T-cell (primary cell): ENCODE measurements around the gene FREM3. TPM values are rescaled to one million over a fixed set of nuclear protein-coding genes. Genes with fewer than 3 reads are reported as not detected.

Source experiments
- ATAC-seq, 4 experiments: fragments of 200-7000 bp in 3 of 4; fragments of 150-1000 bp in 1 of 4; cut with Tn5 transposase; replicated peaks in 1 of 4; 1 replicate in 3 of 4; 2 replicates in 1 of 4; pipeline ENCODE4 v1.10.0; 2021; ENCODE audit warnings: moderate library complexity in 3 of 4, mild to moderate bottlenecking in 2 of 4, moderate number of reproducible peaks in 1 of 4
- CTCF ChIA-PET, 2 donors: fragments of 300-600 bp; sonication (Branson Sonifier 250); formaldehyde crosslinking; loops; one replicate each; lab custom pipeline; 2022; ENCODE audit warnings: antibody characterized with exemption in 2 of 2; lab: Charles Lee
- POLR2A ChIA-PET, 2 donors: fragments of 300-600 bp; sonication (Branson Sonifier 250); formaldehyde crosslinking; loops; one replicate each; lab custom pipeline; 2022; ENCODE audit warnings: antibody characterized with exemption in 2 of 2; lab: Charles Lee
- DNase-seq, 35 experiments: peaks; one replicate each; pipeline versions ENCODE4 v3.0.0 to v3.0.0-alpha.2; 2013 to 2023
- H3K27ac ChIP-seq: one replicate; pipeline ENCODE4 v1.5.1; 2013; ENCODE audit warnings: low read length
- H3K27me3 ChIP-seq, 2 experiments: replicated peaks in 1 of 2; 1 replicate in 1 of 2; 2 replicates in 1 of 2; pipeline versions ENCODE4 v1.6.1 to v1.7.0; 2013; ENCODE audit warnings: low read length in 1 of 2, mixed read lengths in 1 of 2; ENCODE audit not compliant: control insufficient read depth in 2 of 2, insufficient read depth in 2 of 2; ENCODE audit errors: extremely low read depth in 1 of 2
- H3K36me3 ChIP-seq, 2 donors: 1 replicate in 1 of 2; 2 replicates in 1 of 2; pipeline versions ENCODE4 v1.6.1 to v1.7.0; 2013; ENCODE audit warnings: low read length in 1 of 2; ENCODE audit not compliant: control insufficient read depth in 2 of 2, insufficient read depth in 1 of 2; ENCODE audit errors: extremely low read depth in 1 of 2
- H3K4me1 ChIP-seq, 2 experiments: 1 replicate in 1 of 2; 2 replicates in 1 of 2; pipeline versions ENCODE4 v1.6.1 to v1.7.0; 2013; ENCODE audit warnings: low read length in 2 of 2, mixed read lengths in 1 of 2; ENCODE audit not compliant: insufficient read depth in 2 of 2, control insufficient read depth in 1 of 2; ENCODE audit errors: extremely low read depth in 1 of 2
- H3K4me3 ChIP-seq, 2 donors: 1 replicate in 1 of 2; 2 replicates in 1 of 2; pipeline versions ENCODE4 v1.5.1 to v1.7.0; 2013; ENCODE audit warnings: mild to moderate bottlenecking in 2 of 2, low read length in 1 of 2, moderate library complexity in 1 of 2; ENCODE audit not compliant: control insufficient read depth in 1 of 2; ENCODE audit errors: extremely low read depth in 1 of 2
- H3K9me3 ChIP-seq: 2 replicates; pipeline ENCODE4 v1.7.0; 2013
- H3K27ac Mint-ChIP-seq, 2 donors: one replicate each; pipeline ENCODE4 v1.8.0; 2020 to 2021; ENCODE audit warnings: mild to moderate bottlenecking in 2 of 2, mixed read lengths in 2 of 2
- H3K27me3 Mint-ChIP-seq, 2 donors: one replicate each; pipeline ENCODE4 v1.8.0; 2021 to 2022; ENCODE audit warnings: mixed read lengths in 2 of 2
- H3K36me3 Mint-ChIP-seq: one replicate; pipeline ENCODE4 v1.8.0; 2021; ENCODE audit warnings: mixed read lengths
- H3K4me1 Mint-ChIP-seq, 3 donors: one replicate each; pipeline ENCODE4 v1.8.0; 2020 to 2022; ENCODE audit warnings: mixed read lengths in 3 of 3, mild to moderate bottlenecking in 1 of 3
- H3K4me3 Mint-ChIP-seq, 3 donors: one replicate each; pipeline ENCODE4 v1.8.0; 2020 to 2022; ENCODE audit warnings: mild to moderate bottlenecking in 3 of 3, mixed read lengths in 3 of 3, moderate library complexity in 3 of 3
- H3K9me3 Mint-ChIP-seq, 3 donors: one replicate each; pipeline ENCODE4 v1.8.0; 2020 to 2022; ENCODE audit warnings: mixed read lengths in 3 of 3
- WGBS: methylation state at CpG from one replicate; pipeline ENCODE4 v1.1.5; 2013; ENCODE audit warnings: missing lambda C conversion rate; ENCODE audit not compliant: insufficient coverage; 5-methylcytosine and 5-hydroxymethylcytosine counted together
- total RNA-seq, 35 experiments: library from RNA in 6 of 35; stranded (reverse) in 6 of 35; fragments of 120-200 nt in 1 of 35; gene quantifications; one replicate each; pipeline versions ENCODE4 v1.2.1 to v1.2.4 and lab custom pipeline; 2013 to 2026

The FREM3 gene
- total RNA-seq, 5 donors from 2014 or later (not counting 1 experiment from before 2014, with no cell fraction given) = 0.09 to 0.43 (median 0.21) TPM; not detected in 1

- no peak overlapping the region for H3K4me3 Mint-ChIP-seq
- H3K9me3 Mint-ChIP-seq = no peaks in the 10 kb centered on the region
- Histone ChIP-seq H3K4me3 (no peak overlapping the region), H3K9me3 (no peaks in the 10 kb centered on the region), H3K36me3 (no peaks in the 10 kb centered on the region), H3K27ac (no peak overlapping the region), H3K4me1 (no peaks in the 10 kb centered on the region), H3K27me3 (no peaks in the 10 kb centered on the region)
- no peak for DNase-seq
- 100% methylated on average over 1 of the region's 4 CpGs for whole genome bisulfite sequencing
- no peak for ATAC-seq
- no peaks in the 10 kb centered on the region for H3K36me3 Mint-ChIP-seq
- H3K27ac Mint-ChIP-seq = no peak overlapping the region
- H3K4me1 Mint-ChIP-seq = no peaks in the 10 kb centered on the region
- no peaks in the 10 kb centered on the region for H3K27me3 Mint-ChIP-seq
- POLR2A ChIA-PET = no interaction called here
- CTCF ChIA-PET = no interaction called here
These were observed 74.8 kb downstream of the FREM3 start for GRCh38 chr4:143625632-143626031.

- Mint-ChIP-seq H3K27me3 (no peaks in the 10 kb centered on the region), H3K4me3 (no peak overlapping the region), H3K36me3 (no peaks in the 10 kb centered on the region), H3K27ac (no peak overlapping the region), H3K9me3 (no peaks in the 10 kb centered on the region), H3K4me1 (no peaks in the 10 kb centered on the region)
- H3K36me3 ChIP-seq = no peaks in the 10 kb centered on the region
- ATAC-seq (no peak), DNase-seq (no peak)
- POLR2A ChIA-PET = no interaction called here
- H3K27me3 ChIP-seq = no peaks in the 10 kb centered on the region
- CTCF ChIA-PET = no interaction called here
- no CpG with 5 or more reads among the region's 3 CpGs for WGBS
- H3K4me3 ChIP-seq = no peak overlapping the region
- no peak overlapping the region for H3K27ac ChIP-seq
- no peaks in the 10 kb centered on the region for H3K4me1 ChIP-seq
- no peaks in the 10 kb centered on the region for H3K9me3 ChIP-seq
These were observed 76.6 kb downstream of the FREM3 start for GRCh38 chr4:143623896-143624295.

GRCh38 chr4:143618811-143619210 lies 81.7 kb downstream of the FREM3 start:
- Mint-ChIP-seq H3K27me3 (peaks cover 3 to 4% of the 10 kb centered on the region in 2 donors), H3K27ac (no peak overlapping the region), H3K4me3 (no peak overlapping the region), H3K9me3 (no peaks in the 10 kb centered on the region), H3K36me3 (no peaks in the 10 kb centered on the region), H3K4me1 (peaks cover 0 to 6% (median 0%) of the 10 kb centered on the region in 3 donors)
- H3K4me1 ChIP-seq = no peaks in the 10 kb centered on the region
- H3K9me3 ChIP-seq = no peaks in the 10 kb centered on the region
- H3K4me3 ChIP-seq = no peak overlapping the region
- WGBS = 100% methylated on average over 1 of the region's 1 CpG
- no peaks in the 10 kb centered on the region for H3K27me3 ChIP-seq
- no peak overlapping the region for H3K27ac ChIP-seq
- POLR2A ChIA-PET = no interaction called here
- no peak for ATAC-seq
- CTCF ChIA-PET = no interaction called here
- H3K36me3 ChIP-seq = no peaks in the 10 kb centered on the region
- no peak for DNase-seq

DNA sequence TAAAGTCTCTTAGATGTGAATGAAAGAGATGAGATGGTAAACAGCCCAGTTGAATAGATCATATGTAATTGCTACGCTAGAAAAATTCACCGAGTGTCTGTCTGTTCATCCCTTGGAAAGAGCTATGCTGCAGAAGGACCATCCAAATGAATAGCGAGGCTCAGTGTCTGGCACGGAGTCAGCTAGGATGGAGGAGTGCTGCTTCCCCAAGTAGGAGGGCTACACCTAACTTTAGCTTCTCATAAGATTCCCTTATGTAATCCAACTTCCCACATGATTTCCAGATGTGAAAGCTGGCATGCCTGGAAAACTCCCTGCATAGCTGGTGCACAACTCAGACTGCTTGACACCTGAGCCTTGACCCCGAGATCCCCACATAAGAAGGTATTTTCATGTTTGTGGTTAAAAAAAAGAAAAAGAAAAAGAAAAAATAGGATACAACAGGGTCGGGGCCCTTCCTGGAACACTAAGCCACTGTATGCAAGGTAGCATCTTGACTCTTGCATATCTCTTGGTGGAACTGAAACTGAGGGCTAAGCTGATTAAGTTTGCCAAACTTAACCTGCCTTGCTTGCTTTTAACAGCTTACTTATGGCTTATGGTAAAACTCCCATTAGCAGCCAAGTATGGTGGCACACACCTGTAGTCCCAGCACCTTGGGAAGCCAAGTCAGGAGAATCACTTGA lies 82.3 kb downstream of the FREM3 start:
- Histone ChIP-seq H3K9me3 (no peaks in the 10 kb centered on the region), H3K36me3 (no peaks in the 10 kb centered on the region), H3K4me1 (no peaks in the 10 kb centered on the region), H3K4me3 (no peak overlapping the region), H3K27ac (no peak overlapping the region), H3K27me3 (no peaks in the 10 kb centered on the region)
- Mint-ChIP-seq H3K9me3 (no peaks in the 10 kb centered on the region), H3K27ac (no peak overlapping the region), H3K4me1 (peaks cover 0 to 6% (median 0%) of the 10 kb centered on the region in 3 donors), H3K27me3 (peaks cover 3 to 4% of the 10 kb centered on the region in 2 donors), H3K4me3 (no peak overlapping the region), H3K36me3 (no peaks in the 10 kb centered on the region)
- ChIA-PET CTCF (no interaction called here), POLR2A (no interaction called here)
- no peak for DNase-seq
- 90% methylated on average over 3 of the region's 6 CpGs for WGBS
- ATAC-seq = no peak

DNA sequence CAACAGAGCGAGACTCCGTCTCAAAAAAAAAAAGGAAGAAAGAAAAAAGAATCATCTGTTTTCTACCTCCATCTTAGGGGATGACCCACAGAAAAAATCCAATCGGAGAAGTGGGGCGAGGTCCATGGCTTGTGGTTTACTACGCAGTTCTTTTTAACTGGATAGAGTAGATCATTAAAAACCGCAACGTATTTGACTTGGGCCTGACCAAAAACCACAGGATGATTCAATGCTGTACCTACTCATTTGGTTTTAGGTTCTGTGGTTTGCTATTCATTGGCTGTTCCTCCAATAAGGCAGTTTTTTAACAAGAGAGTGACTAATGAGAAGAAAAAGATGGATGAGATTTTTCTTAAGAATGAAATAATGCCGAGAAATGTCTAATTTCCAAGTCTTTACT lies 83.7 kb downstream of the FREM3 start:
- ATAC-seq (no peak), DNase-seq (no peak)
- Histone ChIP-seq H3K27ac (no peak overlapping the region), H3K4me1 (no peaks in the 10 kb centered on the region), H3K9me3 (no peaks in the 10 kb centered on the region), H3K4me3 (no peak overlapping the region), H3K27me3 (no peaks in the 10 kb centered on the region), H3K36me3 (no peaks in the 10 kb centered on the region)
- ChIA-PET POLR2A (no interaction called here), CTCF (no interaction called here)
- H3K9me3 Mint-ChIP-seq = no peaks in the 10 kb centered on the region
- 40% methylated on average over 1 of the region's 8 CpGs for WGBS
- H3K27me3 Mint-ChIP-seq = peaks cover 3 to 4% of the 10 kb centered on the region in 2 donors
- peaks cover 0 to 6% (median 0%) of the 10 kb centered on the region in 3 donors for H3K4me1 Mint-ChIP-seq
- no peak overlapping the region for H3K4me3 Mint-ChIP-seq
- no peak overlapping the region for H3K27ac Mint-ChIP-seq
- H3K36me3 Mint-ChIP-seq = no peaks in the 10 kb centered on the region

DNA sequence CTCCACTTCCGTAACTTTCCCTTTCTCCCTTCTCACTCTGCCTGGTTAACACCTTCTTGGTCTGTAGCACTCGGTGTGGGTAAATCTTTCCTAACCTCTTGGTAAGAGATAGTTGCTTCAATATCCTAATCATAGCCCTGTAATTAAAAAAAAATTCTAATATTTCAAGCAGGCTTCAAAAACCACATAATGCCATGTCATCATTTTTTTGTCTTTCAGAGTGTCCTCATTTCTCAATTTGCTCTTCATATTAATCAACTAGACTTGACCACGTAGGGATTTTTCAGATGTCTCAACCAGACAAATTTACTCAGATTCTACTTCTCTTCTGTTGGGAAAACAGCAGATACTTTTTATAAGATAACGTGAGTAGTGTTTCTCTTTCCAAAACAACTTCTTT lies 91.0 kb downstream of the FREM3 start:
- H3K27me3 Mint-ChIP-seq = no peaks in the 10 kb centered on the region
- no peaks in the 10 kb centered on the region for H3K27me3 ChIP-seq
- no peak overlapping the region for H3K4me3 ChIP-seq
- WGBS = no CpG with 5 or more reads among the region's 4 CpGs
- no peaks in the 10 kb centered on the region for H3K4me1 ChIP-seq
- ChIA-PET POLR2A (no interaction called here), CTCF (no interaction called here)
- no peak overlapping the region for H3K27ac ChIP-seq
- no peak overlapping the region for H3K4me3 Mint-ChIP-seq
- no peak overlapping the region for H3K27ac Mint-ChIP-seq
- no peak for ATAC-seq
- H3K9me3 Mint-ChIP-seq = peaks cover 0 to 2% (median 0%) of the 10 kb centered on the region in 3 donors
- H3K36me3 ChIP-seq = no peaks in the 10 kb centered on the region
- H3K36me3 Mint-ChIP-seq = peaks cover 9% of the 10 kb centered on the region
- DNase-seq = no peak
- no peaks in the 10 kb centered on the region for H3K4me1 Mint-ChIP-seq
- H3K9me3 ChIP-seq = no peaks in the 10 kb centered on the region
